Measurements from ENCODE around the gene LEFTY1.

GRCh38 chr1:225899044-225899925, 10.3 kb upstream of the LEFTY1 start:
- no peak for TF ChIP-seq EZH2 (IDR thresholded peaks at IDR 0.05; ENCODE audit: borderline replicate concordance, insufficient read depth, low read depth, low read length, poor library complexity, severe bottlenecking)
- no peak for TF ChIP-seq CTCF (IDR thresholded peaks at IDR 0.05)
